ENCODE results near the gene SLC2A10.

The SLC2A10 gene

DNA sequence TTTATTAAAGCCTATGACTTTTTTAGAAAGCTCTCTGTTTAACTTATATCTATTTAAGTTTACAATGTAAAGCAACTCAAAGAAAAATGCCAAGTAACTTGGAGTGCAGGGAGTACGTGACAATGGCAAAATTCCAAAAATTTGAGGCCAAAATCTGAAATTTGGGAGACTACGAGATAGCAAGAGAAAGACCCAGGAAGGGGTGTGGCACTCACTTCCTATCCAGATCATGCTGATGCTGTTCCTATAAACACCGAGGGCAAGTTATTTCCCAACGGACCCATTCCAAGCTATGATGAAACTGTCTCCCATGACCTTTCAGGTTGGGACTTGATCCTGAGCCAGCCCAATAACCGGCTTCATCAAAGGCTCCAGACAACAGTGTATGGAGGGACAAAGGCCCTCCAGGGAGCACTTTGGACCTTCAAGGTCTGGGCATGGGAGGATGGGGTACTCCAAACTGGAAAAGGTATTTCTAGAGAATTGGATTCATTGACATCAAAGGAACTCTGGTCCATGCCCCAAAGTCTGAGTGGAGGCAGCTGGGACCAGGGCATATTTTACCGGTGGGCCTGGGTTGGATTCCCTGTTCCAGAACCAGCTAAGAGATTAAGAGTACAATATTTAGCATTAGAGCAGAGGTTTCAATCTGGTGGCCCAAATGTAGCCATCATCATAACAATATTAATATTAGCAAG lies 42.5 kb upstream of the SLC2A10 start:
- TF ChIP-seq, protein P1, sequence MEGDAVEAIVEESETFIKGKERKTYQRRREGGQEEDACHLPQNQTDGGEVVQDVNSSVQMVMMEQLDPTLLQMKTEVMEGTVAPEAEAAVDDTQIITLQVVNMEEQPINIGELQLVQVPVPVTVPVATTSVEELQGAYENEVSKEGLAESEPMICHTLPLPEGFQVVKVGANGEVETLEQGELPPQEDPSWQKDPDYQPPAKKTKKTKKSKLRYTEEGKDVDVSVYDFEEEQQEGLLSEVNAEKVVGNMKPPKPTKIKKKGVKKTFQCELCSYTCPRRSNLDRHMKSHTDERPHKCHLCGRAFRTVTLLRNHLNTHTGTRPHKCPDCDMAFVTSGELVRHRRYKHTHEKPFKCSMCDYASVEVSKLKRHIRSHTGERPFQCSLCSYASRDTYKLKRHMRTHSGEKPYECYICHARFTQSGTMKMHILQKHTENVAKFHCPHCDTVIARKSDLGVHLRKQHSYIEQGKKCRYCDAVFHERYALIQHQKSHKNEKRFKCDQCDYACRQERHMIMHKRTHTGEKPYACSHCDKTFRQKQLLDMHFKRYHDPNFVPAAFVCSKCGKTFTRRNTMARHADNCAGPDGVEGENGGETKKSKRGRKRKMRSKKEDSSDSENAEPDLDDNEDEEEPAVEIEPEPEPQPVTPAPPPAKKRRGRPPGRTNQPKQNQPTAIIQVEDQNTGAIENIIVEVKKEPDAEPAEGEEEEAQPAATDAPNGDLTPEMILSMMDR (IDR thresholded peaks at IDR 0.05; ENCODE audit: control insufficient read depth, extremely low read depth, insufficient read depth), result no peak
- no peak overlapping the region for H3K4me3 ChIP-seq (ENCODE audit: low read depth, low read length)
- no peak for DNase-seq (ENCODE audit: low read depth)

DNA sequence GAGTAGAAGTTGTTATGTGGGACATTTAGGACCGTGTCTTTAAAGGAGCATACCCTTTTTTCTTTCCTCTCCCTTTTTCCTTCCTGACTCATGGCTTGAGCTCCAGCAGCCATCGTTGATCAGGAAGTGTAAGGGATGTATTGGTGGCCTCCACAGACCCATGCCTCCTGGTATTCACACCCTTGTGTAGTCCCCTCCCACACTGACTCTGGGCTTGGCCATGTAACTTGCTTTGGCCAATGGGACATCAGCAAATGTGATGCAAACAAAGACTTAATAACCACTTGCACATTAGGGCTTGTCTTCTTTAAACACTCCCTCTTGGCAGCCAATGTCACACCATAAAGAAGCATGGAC lies 39.2 kb upstream of the SLC2A10 start:
- no peak for DNase-seq (ENCODE audit: low read depth)
- no peak overlapping the region for H3K4me3 ChIP-seq (ENCODE audit: low read depth, low read length)
- TF ChIP-seq, protein P1 (IDR thresholded peaks at IDR 0.05; ENCODE audit: control insufficient read depth, extremely low read depth, insufficient read depth), result no peak

- TF ChIP-seq, protein P1 (IDR thresholded peaks at IDR 0.05; ENCODE audit: control insufficient read depth, extremely low read depth, insufficient read depth), result no peak
Measured at GRCh38 chr20:46670585-46671584, 38.6 kb upstream of the SLC2A10 start.

DNA sequence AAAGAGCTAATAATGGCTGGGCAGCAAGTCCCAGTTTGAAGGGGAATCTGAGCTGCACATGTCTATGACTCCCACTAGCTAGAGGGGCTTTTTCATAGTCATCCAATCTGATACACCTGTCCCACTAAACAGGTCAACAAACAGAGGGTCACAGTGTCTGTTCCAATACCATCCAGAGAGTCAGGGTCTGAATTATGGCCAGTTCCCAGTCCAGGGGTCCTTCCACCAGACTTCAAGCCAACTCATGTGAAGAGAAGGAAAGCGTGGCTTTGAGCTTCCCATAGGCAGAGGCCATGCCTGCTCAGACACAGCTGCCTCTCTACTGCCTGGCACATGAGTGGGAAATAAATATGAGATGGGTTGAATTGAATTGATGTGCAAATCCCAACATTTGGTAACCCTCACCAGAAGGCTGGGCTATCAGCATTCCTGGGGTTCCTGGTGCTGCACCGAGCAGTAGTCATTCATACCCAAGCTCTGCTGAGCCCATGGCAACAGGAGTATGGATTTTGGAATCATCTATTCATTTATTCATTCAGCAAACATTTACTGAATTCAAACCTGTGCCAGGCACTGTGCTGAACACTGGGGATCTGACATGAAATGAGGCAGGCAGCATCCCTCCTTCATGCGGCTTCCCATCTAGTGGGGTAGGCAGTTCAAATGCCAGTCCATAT lies 37.4 kb upstream of the SLC2A10 start:
- TF ChIP-seq, protein P1 (IDR thresholded peaks at IDR 0.05; ENCODE audit: control insufficient read depth, extremely low read depth, insufficient read depth), result no peak
- DNase-seq (ENCODE audit: low read depth), result no peak
- H3K4me3 ChIP-seq (ENCODE audit: low read depth, low read length), result no peak overlapping the region

More at GRCh38 chr20:46670585-46671584, 38.6 kb upstream of the SLC2A10 start:
- DNase-seq (ENCODE audit: low read depth), result no peak
- H3K4me3 ChIP-seq (ENCODE audit: low read depth, low read length), result no peak overlapping the region

DNA sequence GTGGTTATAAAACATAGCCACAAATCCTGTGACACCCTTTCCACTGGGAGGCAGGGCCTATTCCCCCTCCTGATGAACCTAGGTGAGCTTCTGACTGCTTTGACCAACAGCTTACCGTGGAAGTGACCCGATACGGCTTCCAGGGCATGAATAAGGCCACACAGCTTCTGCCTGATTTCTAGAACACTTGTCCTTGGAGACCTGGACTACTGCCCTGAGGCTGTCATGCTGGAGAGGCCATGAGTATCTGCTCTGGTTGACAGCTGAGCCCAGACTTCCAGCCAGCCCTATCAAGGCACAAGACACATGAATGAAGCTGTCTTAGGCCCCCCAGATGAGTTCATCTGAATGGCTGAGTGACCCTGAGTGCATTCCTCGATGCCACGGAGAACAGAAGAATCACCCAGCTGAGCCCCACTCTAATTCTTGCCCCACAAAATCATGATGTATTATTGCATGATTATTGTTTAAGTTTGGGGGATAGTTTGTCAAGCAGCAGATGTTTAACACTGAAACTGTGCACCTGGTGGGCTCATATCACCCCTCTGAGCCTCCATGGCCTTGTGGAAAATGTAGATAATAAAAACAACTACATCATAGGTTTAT lies 36.8 kb upstream of the SLC2A10 start:
- no peak for DNase-seq (ENCODE audit: low read depth)
- H3K4me3 ChIP-seq (ENCODE audit: low read depth, low read length), result no peak overlapping the region
- TF ChIP-seq, protein P1 (IDR thresholded peaks at IDR 0.05; ENCODE audit: control insufficient read depth, extremely low read depth, insufficient read depth), result no peak

Data from LNCaP clone FGC (cell line).